ENCODE measurements around the gene SDK2.
"Not testable (repeated sequence)": the region's sequence is repeated elsewhere in the genome, so short reads cannot be mapped to it uniquely, and the experiment has no call there.

The SDK2 gene

GRCh38 chr17:73464447-73464846, 179.8 kb downstream of the SDK2 start:
- no peak for DNase-seq

GRCh38 chr17:73463821-73464220, 180.4 kb downstream of the SDK2 start:
- no peak for DNase-seq

GRCh38 chr17:73462823-73463222, 181.4 kb downstream of the SDK2 start:
- no peak for DNase-seq

- no peak for DNase-seq
These were observed 184.3 kb downstream of the SDK2 start for GRCh38 chr17:73459980-73460379.

GRCh38 chr17:73455767-73456166, 188.5 kb downstream of the SDK2 start:
- no peak for DNase-seq

- DNase-seq, result peak in 37 of 56 donors; percentile 1 to 69 (median 17)
These were observed 189.1 kb downstream of the SDK2 start for GRCh38 chr17:73455050-73455687.

GRCh38 chr17:73453494-73453893, 190.8 kb downstream of the SDK2 start:
- DNase-seq, result not testable (repeated sequence)

GRCh38 chr17:73453090-73453489, 191.2 kb downstream of the SDK2 start:
- DNase-seq, result no peak

GRCh38 chr17:73452009-73452408, 192.2 kb downstream of the SDK2 start:
- no peak for DNase-seq

GRCh38 chr17:73447319-73447718, 196.9 kb downstream of the SDK2 start:
- no peak for DNase-seq

- no peak for DNase-seq
These were observed 197.6 kb downstream of the SDK2 start for GRCh38 chr17:73446617-73447016.

GRCh38 chr17:73445466-73445865, 198.8 kb downstream of the SDK2 start:
- no peak for DNase-seq

GRCh38 chr17:73444021-73444420, 200.2 kb downstream of the SDK2 start:
- no peak for DNase-seq

GRCh38 chr17:73439597-73439996, 204.6 kb downstream of the SDK2 start:
- no peak for DNase-seq

GRCh38 chr17:73437826-73438225, 206.4 kb downstream of the SDK2 start:
- DNase-seq, result no peak

GRCh38 chr17:73436954-73437353, 207.3 kb downstream of the SDK2 start:
- DNase-seq, result no peak

- DNase-seq, result no peak
These were observed 208.8 kb downstream of the SDK2 start for GRCh38 chr17:73435412-73435811.

GRCh38 chr17:73434154-73434553, 210.1 kb downstream of the SDK2 start:
- DNase-seq, result no peak

- DNase-seq, result no peak
These were observed 210.7 kb downstream of the SDK2 start for GRCh38 chr17:73433501-73433900.

GRCh38 chr17:73432624-73433190, 211.5 kb downstream of the SDK2 start:
- DNase-seq, result no peak

GRCh38 chr17:73431401-73432205, 212.6 kb downstream of the SDK2 start:
- DNase-seq, result no peak

GRCh38 chr17:73430848-73431247, 213.4 kb downstream of the SDK2 start:
- DNase-seq, result no peak
